BLaER1 treated with 17β-estradiol and CSF1 and Interleukin-3, amounts not matched to agents 10 nM and 100 nM (cell line): ENCODE data around the gene SPDEF.

Source experiments
- H3K27ac ChIP-seq, 11 experiments: shearing (Covaris generic); formaldehyde crosslinking; 2 replicates each; pipeline ENCODE4 v1.8.1; 2022
- H3K27me3 ChIP-seq, 11 experiments: shearing (Covaris generic); formaldehyde crosslinking; 2 replicates each; pipeline ENCODE4 v1.8.1; 2022
- H3K36me3 ChIP-seq, 11 experiments: shearing (Covaris generic); formaldehyde crosslinking; 2 replicates each; pipeline ENCODE4 v1.8.1; 2022
- H3K4me1 ChIP-seq, 10 experiments: shearing (Covaris generic); formaldehyde crosslinking; 2 replicates each; pipeline ENCODE4 v1.8.1; 2022
- H3K4me2 ChIP-seq, 11 experiments: shearing (Covaris generic); formaldehyde crosslinking; 2 replicates each; pipeline ENCODE4 v1.8.1; 2022
- H3K4me3 ChIP-seq, 10 experiments: shearing (Covaris generic); formaldehyde crosslinking; 2 replicates each; pipeline ENCODE4 v1.8.1; 2022
- H3K9ac ChIP-seq, 11 experiments: shearing (Covaris generic); formaldehyde crosslinking; 2 replicates each; pipeline ENCODE4 v1.8.1; 2022
- H3K9me3 ChIP-seq, 11 experiments: shearing (Covaris generic); formaldehyde crosslinking; replicated peaks in 1 of 11; 2 replicates each; pipeline ENCODE4 v1.8.1; 2022
- H4K20me1 ChIP-seq, 11 experiments: shearing (Covaris generic); formaldehyde crosslinking; 2 replicates each; pipeline ENCODE4 v1.8.1; 2022
- Cebpa-rat ChIP-seq, 11 experiments: shearing (Covaris generic); IDR thresholded peaks; 2 replicates each; pipeline ENCODE4 v1.8.1; 2022

The SPDEF gene

GRCh38 chr6:34496103-34496685, 59.9 kb downstream of the SPDEF start:
- no peaks in the 10 kb centered on the region for H3K36me3 ChIP-seq
- H3K4me2 ChIP-seq: no peak overlapping the region
- no peak overlapping the region for H3K4me3 ChIP-seq
- no peaks in the 10 kb centered on the region; a peak in 1 of 22 replicates for H4K20me1 ChIP-seq
- no peak overlapping the region for H3K27ac ChIP-seq
- peaks cover 21 to 28% (median 23%) of the 10 kb centered on the region in 11 experiments for H3K9me3 ChIP-seq
- TF ChIP-seq Cebpa-rat (IDR thresholded peaks at IDR 0.05): no peak
- no peak overlapping the region for H3K9ac ChIP-seq
- no peaks in the 10 kb centered on the region for H3K27me3 ChIP-seq
- H3K4me1 ChIP-seq: peaks cover 0 to 1% (median 0%) of the 10 kb centered on the region in 10 experiments; a peak in 1 of 20 replicates

GRCh38 chr6:34494973-34495372, 61.2 kb downstream of the SPDEF start:
- TF ChIP-seq Cebpa-rat (IDR thresholded peaks at IDR 0.05): no peak
- H3K9me3 ChIP-seq: peaks cover 8 to 16% (median 11%) of the 10 kb centered on the region in 11 experiments
- no peaks in the 10 kb centered on the region; a peak in 1 of 22 replicates for H4K20me1 ChIP-seq
- H3K4me3 ChIP-seq: no peak overlapping the region
- no peaks in the 10 kb centered on the region for H3K36me3 ChIP-seq
- no peak overlapping the region for H3K4me2 ChIP-seq
- H3K27me3 ChIP-seq: no peaks in the 10 kb centered on the region
- no peak overlapping the region for H3K27ac ChIP-seq
- peaks cover 0 to 5% (median 0%) of the 10 kb centered on the region in 10 experiments; a peak in 1 of 20 replicates for H3K4me1 ChIP-seq
- no peak overlapping the region for H3K9ac ChIP-seq

- peaks cover 0 to 8% (median 2%) of the 10 kb centered on the region in 10 experiments; a peak in 13 of 20 replicates for H3K4me1 ChIP-seq
- H3K27me3 ChIP-seq: no peaks in the 10 kb centered on the region
- no peaks in the 10 kb centered on the region for H3K36me3 ChIP-seq
- no peak for TF ChIP-seq Cebpa-rat (IDR thresholded peaks at IDR 0.05)
- H3K4me2 ChIP-seq: no peak overlapping the region
- H3K4me3 ChIP-seq: no peak overlapping the region
- no peaks in the 10 kb centered on the region; a peak in 1 of 22 replicates for H4K20me1 ChIP-seq
- no peaks in the 10 kb centered on the region for H3K9me3 ChIP-seq
- H3K27ac ChIP-seq: no peak overlapping the region
- no peak overlapping the region for H3K9ac ChIP-seq
Observed at GRCh38 chr6:34493344-34493743, 62.8 kb downstream of the SPDEF start.

GRCh38 chr6:34491091-34491430, 65.1 kb downstream of the SPDEF start:
- H3K27me3 ChIP-seq: no peaks in the 10 kb centered on the region
- no peak overlapping the region for H3K4me3 ChIP-seq
- TF ChIP-seq Cebpa-rat (IDR thresholded peaks at IDR 0.05): no peak
- H3K9ac ChIP-seq: no peak overlapping the region
- H3K4me1 ChIP-seq: peaks cover 0 to 16% (median 9%) of the 10 kb centered on the region in 10 experiments; a peak in 18 of 20 replicates
- no peaks in the 10 kb centered on the region for H3K9me3 ChIP-seq
- no peak overlapping the region for H3K4me2 ChIP-seq
- no peak overlapping the region for H3K27ac ChIP-seq
- no peaks in the 10 kb centered on the region; a peak in 1 of 22 replicates for H4K20me1 ChIP-seq
- no peaks in the 10 kb centered on the region for H3K36me3 ChIP-seq

GRCh38 chr6:34490390-34491090, 65.6 kb downstream of the SPDEF start:
- no peaks in the 10 kb centered on the region; a peak in 1 of 22 replicates for H4K20me1 ChIP-seq
- H3K36me3 ChIP-seq: no peaks in the 10 kb centered on the region
- TF ChIP-seq Cebpa-rat (IDR thresholded peaks at IDR 0.05): no peak
- H3K9ac ChIP-seq: no peak overlapping the region
- H3K4me3 ChIP-seq: no peak overlapping the region
- H3K4me2 ChIP-seq: no peak overlapping the region
- no peak overlapping the region for H3K27ac ChIP-seq
- H3K27me3 ChIP-seq: no peaks in the 10 kb centered on the region
- peaks cover 0 to 16% (median 9%) of the 10 kb centered on the region in 10 experiments; a peak in 18 of 20 replicates for H3K4me1 ChIP-seq
- H3K9me3 ChIP-seq: no peaks in the 10 kb centered on the region

GRCh38 chr6:34489207-34489805, 66.8 kb downstream of the SPDEF start:
- Histone ChIP-seq H4K20me1 (no peaks in the 10 kb centered on the region; a peak in 1 of 22 replicates), H3K4me1 (peaks cover 0 to 27% (median 20%) of the 10 kb centered on the region in 10 experiments; a peak in 18 of 20 replicates), H3K36me3 (no peaks in the 10 kb centered on the region), H3K27ac (no peak overlapping the region), H3K9me3 (no peaks in the 10 kb centered on the region), H3K4me2 (no peak overlapping the region), H3K27me3 (no peaks in the 10 kb centered on the region), H3K4me3 (no peak overlapping the region), H3K9ac (no peak overlapping the region)
- no peak for TF ChIP-seq Cebpa-rat (IDR thresholded peaks at IDR 0.05)
